Colonic mucosa (tissue), 4 donors: Measurements from ENCODE around the gene KLHDC7A. TPM values are rescaled to one million over a fixed set of nuclear protein-coding genes. Genes with fewer than 3 reads are reported as not detected.

Source experiments
- DNase-seq: peaks from one replicate; pipeline ENCODE4 v3.0.0-alpha.2; 2020
- H3K27ac ChIP-seq: fragments of 200-600 bp; one replicate; pipeline ENCODE4 v1.8.0; 2021
- H3K27me3 ChIP-seq: fragments of 200-600 bp; one replicate; pipeline ENCODE4 v1.8.0; 2021
- H3K36me3 ChIP-seq: fragments of 200-600 bp; one replicate; pipeline ENCODE4 v1.8.0; 2021
- H3K4me1 ChIP-seq: fragments of 200-600 bp; one replicate; pipeline ENCODE4 v1.8.0; 2021; ENCODE audit warnings: mild to moderate bottlenecking
- H3K4me3 ChIP-seq: fragments of 200-600 bp; one replicate; pipeline ENCODE4 v1.8.0; 2021
- H3K9ac ChIP-seq, 2 donors: one replicate each; pipeline ENCODE4 v1.7.0; 2013; ENCODE audit warnings: control low read depth in 2 of 2, low read depth in 2 of 2, low read length in 2 of 2
- H3K9me3 ChIP-seq: fragments of 200-600 bp; one replicate; pipeline ENCODE4 v1.8.0; 2021
- intact Hi-C: fragments of 100-400 bp; cut with DNase I; formaldehyde crosslinking; loops from one replicate; pipeline ENCODE4 v1.14.1; 2022
- total RNA-seq, 2 donors: library from RNA; stranded (reverse); fragmentation: NEBNext Ultra II Directional in 1 of 2; extraction: Animal tissue kit (Norgen Biotek cat#: 25700) in 1 of 2; gene quantifications; one replicate each; pipeline ENCODE4 v1.2.1, GENCODE V29; 2021
- TF ChIP-seq, protein P1 (sequence below): fragments of 200-600 bp; IDR thresholded peaks from one replicate; pipeline ENCODE4 v1.8.0; 2022; ENCODE audit warnings: antibody characterized with exemption, mild to moderate bottlenecking
- donor health status: healthy.
- donor health status: DM: no; HTN: no; CAD: no.
- donor health status: DM: no; HTN: no; CAD: no.

The KLHDC7A gene
- total RNA-seq, 2 donors from 2014 or later, result 1.0 to 2.2 TPM

DNA sequence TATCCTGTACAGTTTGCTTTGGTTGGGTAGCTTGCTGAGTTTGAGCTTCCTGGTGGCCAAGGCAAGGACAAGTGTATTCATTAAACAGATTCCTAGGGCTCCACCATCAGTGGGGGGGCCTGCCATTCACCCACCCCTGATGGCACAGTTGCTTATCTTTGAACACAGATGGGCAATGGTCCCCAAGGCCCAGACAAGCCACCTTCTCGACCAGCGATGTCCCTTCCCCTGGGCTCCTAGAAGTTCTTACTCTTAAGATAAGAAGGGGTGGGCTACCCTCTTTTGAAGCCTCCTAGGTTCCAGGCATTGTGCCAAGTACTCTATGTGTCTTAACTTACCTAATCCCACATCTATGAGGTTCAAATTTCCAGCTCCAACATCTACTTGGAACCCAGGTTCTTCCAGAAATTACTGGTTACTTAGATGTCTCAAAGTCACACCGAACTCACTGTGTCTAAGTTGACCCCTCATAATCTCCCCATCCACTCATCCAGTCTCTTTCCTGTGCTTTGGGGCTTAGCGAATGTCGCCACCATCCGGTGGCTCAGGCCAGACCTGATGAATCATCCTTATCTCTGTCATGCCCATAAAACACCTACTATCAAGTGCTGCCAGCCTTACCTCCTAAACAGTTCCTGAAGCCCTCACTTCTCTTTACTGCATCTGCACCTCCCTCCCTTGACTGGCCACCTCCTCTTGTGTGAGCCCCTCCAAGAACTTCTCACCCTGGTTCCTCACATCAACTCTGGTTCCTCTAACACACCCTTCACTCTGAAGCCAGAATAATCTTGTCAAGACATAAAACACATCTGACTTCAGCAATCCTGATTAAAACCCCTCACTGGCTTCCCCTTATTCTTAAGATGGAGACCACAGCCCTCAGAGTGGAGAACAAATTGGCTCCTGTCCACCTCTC lies 50.1 kb downstream of the KLHDC7A start:
- DNase-seq, result peak; percentile 33
- no peaks in the 10 kb centered on the region for H3K9me3 ChIP-seq
- no peaks in the 10 kb centered on the region for H3K36me3 ChIP-seq
- no peak overlapping the region for H3K4me3 ChIP-seq
- no peak overlapping the region for H3K9ac ChIP-seq
- no peak overlapping the region for H3K27ac ChIP-seq
- no peaks in the 10 kb centered on the region for H3K4me1 ChIP-seq
- H3K27me3 ChIP-seq, result no peaks in the 10 kb centered on the region
- TF ChIP-seq, protein P1, sequence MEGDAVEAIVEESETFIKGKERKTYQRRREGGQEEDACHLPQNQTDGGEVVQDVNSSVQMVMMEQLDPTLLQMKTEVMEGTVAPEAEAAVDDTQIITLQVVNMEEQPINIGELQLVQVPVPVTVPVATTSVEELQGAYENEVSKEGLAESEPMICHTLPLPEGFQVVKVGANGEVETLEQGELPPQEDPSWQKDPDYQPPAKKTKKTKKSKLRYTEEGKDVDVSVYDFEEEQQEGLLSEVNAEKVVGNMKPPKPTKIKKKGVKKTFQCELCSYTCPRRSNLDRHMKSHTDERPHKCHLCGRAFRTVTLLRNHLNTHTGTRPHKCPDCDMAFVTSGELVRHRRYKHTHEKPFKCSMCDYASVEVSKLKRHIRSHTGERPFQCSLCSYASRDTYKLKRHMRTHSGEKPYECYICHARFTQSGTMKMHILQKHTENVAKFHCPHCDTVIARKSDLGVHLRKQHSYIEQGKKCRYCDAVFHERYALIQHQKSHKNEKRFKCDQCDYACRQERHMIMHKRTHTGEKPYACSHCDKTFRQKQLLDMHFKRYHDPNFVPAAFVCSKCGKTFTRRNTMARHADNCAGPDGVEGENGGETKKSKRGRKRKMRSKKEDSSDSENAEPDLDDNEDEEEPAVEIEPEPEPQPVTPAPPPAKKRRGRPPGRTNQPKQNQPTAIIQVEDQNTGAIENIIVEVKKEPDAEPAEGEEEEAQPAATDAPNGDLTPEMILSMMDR, result peak; percentile 17
- intact Hi-C loops, result no loop called here

DNA sequence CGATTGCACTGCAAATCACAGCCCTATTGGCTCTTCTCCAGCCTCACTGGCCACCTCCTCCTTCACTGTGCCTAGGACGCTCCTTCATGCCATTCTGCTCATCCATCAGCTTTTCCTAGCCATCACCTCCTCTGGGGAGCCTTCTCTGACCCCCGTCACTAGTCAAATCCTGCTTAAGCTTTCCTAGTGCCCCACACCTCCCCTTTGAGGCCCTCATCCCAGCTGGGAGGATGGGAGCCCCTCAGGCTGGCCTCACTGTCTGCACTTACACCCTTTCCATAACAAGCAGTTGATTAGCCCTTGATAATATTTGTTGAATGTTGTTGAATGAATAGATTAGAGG lies 50.7 kb downstream of the KLHDC7A start:
- intact Hi-C loops, result no loop called here
- H3K9me3 ChIP-seq, result no peaks in the 10 kb centered on the region
- no peak overlapping the region for H3K4me3 ChIP-seq
- H3K36me3 ChIP-seq, result no peaks in the 10 kb centered on the region
- TF ChIP-seq, protein P1, result no peak
- DNase-seq, result peak; percentile 16
- no peak overlapping the region for H3K9ac ChIP-seq
- no peaks in the 10 kb centered on the region for H3K27me3 ChIP-seq
- H3K27ac ChIP-seq, result no peak overlapping the region
- H3K4me1 ChIP-seq, result no peaks in the 10 kb centered on the region

DNA sequence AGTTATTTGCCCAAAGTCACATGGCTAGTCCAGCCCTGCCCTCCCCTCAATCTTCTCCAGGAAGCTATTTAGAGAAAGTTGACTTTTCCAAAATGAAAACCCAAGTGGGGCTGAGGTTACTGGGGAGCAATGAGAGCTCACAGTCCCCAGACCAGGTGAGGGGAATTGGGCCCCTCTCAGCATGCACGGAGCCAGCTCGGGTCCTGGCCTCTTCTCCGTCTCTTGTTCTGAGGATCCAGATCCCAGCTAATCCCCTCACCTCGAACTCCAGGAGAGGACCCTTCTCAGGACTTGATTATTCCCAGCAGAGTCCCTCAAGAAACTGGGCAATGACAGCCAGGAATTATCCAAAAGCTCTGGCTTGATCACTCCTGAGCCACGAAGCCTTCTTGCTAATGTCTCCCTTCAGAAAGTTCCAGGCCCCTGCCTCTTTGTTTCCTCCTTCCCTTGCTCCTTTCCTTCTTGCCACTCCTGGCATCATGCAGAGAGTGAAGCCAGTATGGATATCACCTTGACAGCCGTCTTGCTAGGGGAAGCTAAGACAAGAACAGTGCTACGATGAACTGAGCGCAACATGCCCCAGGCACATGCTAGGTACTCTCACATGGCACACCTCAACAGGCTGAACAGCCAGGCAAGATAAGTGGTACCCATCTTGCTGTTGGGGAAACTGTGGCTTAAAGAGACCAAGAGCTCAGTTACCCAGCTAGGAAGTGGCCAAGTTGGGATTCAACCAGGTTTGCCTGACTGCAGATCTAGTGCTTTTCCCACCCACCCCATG lies 51.9 kb downstream of the KLHDC7A start:
- TF ChIP-seq, protein P1, result no peak
- intact Hi-C loops, result no loop called here
- Histone ChIP-seq H3K27me3 (no peaks in the 10 kb centered on the region), H3K27ac (no peak overlapping the region), H3K9me3 (no peaks in the 10 kb centered on the region), H3K4me1 (no peaks in the 10 kb centered on the region), H3K36me3 (no peaks in the 10 kb centered on the region), H3K9ac (no peak overlapping the region), H3K4me3 (no peak overlapping the region)
- DNase-seq, result peak; percentile 15

DNA sequence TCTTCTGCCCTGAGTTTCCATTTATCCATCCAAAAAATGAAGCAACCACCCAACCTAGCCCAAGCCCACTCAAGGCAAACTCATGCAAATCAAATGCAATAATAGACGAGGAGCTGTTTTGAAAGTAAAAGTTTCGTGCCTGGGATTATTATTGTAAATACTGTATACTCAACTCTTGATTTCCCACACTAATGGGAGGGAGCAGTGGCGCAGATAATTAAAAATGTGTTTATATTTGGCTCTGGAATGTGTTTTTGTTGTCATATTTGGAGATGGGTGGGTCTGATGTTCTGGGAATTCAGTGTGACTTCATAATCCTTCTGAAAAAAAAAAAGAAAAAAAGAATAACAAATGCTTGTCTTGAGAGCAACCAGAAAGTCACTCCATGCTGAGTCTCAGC lies 52.5 kb downstream of the KLHDC7A start:
- Histone ChIP-seq H3K4me3 (no peak overlapping the region), H3K27ac (no peak overlapping the region), H3K9me3 (no peaks in the 10 kb centered on the region), H3K4me1 (no peaks in the 10 kb centered on the region), H3K9ac (no peak overlapping the region), H3K36me3 (no peaks in the 10 kb centered on the region), H3K27me3 (no peaks in the 10 kb centered on the region)
- TF ChIP-seq, protein P1, result no peak
- DNase-seq, result no peak
- intact Hi-C loops, result no loop called here

DNA sequence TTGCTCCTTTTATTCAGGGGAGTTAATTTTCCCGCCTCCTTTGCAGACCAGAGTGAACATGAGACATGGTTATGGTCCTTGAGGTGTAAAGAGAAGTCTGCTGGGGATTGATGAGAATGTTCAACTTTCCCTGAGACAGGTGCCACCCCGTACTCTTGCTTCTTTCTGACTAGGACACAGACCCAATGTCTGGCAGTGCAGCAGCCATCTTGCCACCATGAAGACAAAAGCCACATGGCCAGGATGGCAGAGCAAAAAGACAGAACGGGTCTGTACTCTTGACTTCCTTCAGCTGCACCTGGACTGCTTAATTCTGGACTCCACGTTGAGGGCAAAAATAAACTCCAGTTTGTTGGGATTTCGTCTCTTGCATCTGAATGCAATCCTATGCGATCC lies 54.1 kb downstream of the KLHDC7A start:
- Histone ChIP-seq H3K4me1 (no peaks in the 10 kb centered on the region), H3K27ac (no peak overlapping the region), H3K27me3 (no peaks in the 10 kb centered on the region), H3K9me3 (no peaks in the 10 kb centered on the region), H3K4me3 (no peak overlapping the region), H3K36me3 (no peaks in the 10 kb centered on the region), H3K9ac (no peak overlapping the region)
- DNase-seq, result no peak
- intact Hi-C loops, result no loop called here
- TF ChIP-seq, protein P1, result no peak

Other genes starting within 250 kb of the KLHDC7A start
- gene PAX7, start 149.9 kb downstream of the KLHDC7A start, total RNA-seq, result not detected